Jurkat, Clone E6-1 (cell line): ENCODE measurements around the gene RPL3.
"Not testable (repeated sequence)": the region's sequence is repeated elsewhere in the genome, so short reads cannot be mapped to it uniquely, and the experiment has no call there.

Experiments
- DNase-seq: peaks from one replicate; pipeline ENCODE4 v3.0.0-alpha.2; 2011; ENCODE audit warnings: low read depth, low spot score
- H3K4me3 ChIP-seq: 2 replicates; pipeline ENCODE4 v1.5.1; 2011; ENCODE audit warnings: mild to moderate bottlenecking, low read length, control low read depth, moderate library complexity

The RPL3 gene

DNA sequence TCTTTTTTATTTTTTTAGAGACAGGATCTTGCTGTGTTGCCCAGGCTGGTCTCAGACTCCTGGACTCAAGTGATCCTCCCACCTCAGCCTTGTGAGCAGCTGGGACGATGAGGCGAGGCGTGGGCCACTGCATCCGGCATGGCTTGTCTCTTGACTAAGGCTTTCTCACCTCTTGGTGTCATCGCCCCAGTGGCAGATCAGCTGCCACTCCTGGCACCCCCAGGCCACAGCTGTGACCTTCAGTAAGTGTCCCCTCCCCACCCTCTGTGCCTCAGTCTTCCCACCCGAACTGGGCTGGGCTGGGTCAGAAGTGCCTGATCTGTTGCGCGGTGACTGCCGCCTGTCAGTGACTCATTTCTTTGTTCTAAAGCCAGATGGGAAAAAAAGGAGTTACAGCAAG is 33.9 kb upstream of the RPL3 start:
- no peak overlapping the region for H3K4me3 ChIP-seq
- no peak for DNase-seq

DNA sequence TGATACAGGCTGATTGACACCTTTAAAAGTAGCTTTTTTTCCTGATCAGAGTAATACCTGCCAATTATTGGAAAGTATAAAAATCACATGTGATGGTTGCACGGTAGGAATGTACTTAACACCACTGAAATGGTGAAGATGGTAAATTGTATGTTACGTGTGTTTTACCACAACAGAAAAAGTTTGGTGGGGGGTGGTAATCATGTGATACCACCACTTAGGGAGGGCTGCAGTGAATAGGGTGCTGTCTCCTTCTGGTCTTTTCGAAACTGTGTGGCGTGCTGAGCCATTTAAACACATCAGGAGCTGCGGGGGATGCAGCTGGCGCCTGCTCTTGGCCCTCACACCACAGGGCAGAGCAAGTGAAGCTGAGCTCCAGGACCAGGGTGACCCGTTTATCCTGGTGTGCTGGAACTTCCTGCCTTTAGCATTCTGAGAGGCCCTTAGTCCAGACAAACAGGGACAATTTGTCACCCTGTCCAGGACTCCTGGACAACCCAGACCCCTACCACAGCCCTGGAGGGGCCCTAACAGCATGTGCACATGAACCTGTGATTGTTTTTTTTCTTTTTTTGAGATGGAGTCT is 33.0 kb upstream of the RPL3 start:
- no peak for DNase-seq
- H3K4me3 ChIP-seq = no peak overlapping the region

DNA sequence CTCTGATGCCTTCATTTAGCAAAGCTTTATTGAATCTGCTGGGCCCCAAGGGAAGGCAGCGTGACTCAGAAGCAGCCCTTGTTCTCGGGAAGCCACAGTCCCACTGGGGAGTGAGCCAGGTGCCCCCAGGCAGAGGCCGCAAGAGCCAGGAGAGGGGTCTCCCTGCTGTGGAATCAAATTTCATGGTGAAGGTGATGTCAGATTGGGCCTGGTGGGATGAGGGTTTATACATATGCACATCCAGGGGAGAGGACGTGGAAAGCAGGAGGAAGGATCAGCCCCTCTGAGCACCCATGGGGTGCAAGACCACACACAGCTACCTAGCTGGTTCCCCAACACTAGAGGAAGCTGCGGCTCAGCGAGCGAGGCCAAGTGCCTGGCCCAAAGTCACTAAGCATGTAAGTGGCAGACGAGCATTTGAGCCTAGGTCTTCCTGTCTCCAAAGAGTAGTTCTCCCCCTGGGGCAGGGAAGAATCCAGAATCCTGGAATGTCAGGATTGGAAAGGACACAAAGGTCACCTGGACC is 32.3 kb upstream of the RPL3 start:
- no peak overlapping the region for H3K4me3 ChIP-seq
- DNase-seq = no peak

DNA sequence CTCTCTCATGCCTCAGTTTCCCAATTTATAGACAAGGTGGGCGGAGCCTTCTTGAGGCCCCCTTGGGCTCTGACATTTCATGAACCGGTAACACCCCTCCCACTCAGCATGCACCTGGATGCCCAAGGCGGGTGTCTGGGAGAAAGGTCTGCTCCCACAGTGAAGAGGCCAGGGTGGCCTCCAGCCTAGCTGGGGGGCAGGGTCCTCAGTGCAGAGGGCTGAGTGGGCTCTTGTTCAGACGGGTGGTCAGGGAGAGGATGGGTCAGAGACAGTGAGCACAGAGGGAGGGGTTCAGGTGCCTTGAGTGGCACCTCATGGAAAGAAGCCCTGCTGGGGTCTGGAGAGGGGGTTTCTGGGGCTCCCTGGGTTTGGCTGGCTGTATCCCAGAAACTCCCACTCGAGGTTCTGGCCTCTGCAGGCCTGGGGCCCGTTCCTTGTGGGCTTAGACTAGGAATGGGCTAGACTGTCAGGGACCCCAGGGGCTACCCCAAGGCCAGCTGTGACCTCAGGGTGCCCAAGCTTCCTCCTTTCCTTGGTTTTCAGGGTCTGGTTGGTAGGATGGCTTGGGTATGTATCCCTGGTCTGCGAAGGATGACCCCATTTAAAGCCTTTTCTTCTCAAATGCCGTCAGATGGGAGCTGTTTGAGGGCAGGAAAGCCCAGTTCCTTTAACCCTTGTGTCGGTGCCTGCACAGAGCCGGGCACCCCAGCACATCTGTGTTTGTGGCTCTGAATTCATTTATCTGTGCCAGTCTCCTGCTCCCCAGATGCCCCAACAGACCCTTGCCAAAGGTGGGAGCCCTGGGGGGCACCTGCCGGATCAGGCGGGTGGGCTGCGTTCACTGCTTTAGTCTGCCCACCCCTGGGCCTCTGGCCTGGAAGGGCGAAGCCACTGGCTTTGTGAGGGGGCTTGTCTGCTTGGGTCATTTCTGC is 31.6 kb upstream of the RPL3 start:
- H3K4me3 ChIP-seq = no peak overlapping the region

DNA sequence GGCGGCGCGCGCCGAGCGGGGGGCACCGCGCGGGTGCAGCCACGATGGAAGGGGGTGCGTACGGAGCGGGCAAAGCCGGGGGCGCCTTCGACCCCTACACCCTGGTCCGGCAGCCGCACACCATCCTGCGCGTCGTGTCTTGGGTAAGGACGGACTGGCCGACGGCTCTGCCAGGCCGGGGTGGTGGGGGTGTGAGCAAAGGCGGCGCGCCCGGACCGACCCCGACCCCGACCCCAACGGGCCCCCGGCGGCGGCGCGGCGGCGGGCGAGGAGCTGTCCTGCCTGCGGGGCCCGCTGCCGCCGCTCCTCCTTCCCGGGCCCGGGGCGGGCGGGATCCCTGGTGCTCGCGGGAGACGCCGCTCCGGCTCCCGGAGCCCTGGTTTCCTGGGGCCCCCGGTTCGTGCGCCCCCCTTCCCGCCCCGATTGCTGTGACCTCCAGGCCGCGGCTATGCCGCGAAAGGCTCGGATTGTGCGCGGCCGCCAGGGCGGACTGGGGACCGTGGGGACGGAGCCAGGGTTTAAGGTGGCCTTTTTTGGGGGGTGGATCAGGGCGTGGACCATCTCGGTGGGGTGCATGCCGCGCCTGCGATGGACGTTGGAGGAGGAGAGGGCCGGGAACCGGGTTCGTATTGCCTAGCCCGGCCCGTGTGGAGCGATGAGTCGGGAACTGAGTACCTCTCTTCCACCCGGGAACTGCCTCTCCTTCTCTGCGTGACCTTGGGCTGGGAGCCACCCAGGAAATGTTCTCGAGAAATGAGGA is 30.7 kb upstream of the RPL3 start, which contains the start of gene SYNGR1:
Gene SYNGR1, plus strand, starts transcription at position 25 of the 760 bp plus-strand sequence. Its CDS starts 20 bp downstream, at position 45.
- no peak for DNase-seq
- peak within 1 kb of the TSS; percentile 57 for H3K4me3 ChIP-seq

More for the DNA sequence above, 31.6 kb upstream of the RPL3 start:
- no peak for DNase-seq

DNA sequence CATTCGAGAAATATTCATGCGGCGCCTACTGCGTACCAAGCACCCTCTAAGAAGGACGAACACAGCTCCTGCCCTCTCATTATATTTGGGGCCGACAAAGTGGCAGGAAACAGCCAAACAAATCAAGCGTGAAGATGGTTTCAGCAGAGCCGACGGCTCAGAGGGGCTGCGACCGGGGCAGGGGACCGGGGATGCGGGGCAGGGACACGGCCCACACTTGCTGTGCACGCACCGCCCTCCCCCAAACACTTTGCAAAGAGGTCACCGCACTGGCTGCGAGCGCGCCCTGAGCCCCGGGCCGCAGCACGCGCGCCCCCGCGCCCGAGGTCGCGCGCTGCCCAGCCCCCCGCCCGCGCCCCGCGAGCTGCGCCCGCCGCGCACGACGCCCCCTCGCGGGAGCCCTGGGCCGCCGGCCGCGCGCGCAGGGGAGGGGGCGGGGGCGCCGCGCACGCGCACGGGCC is 30.1 kb upstream of the RPL3 start:
- H3K4me3 ChIP-seq = peak overlapping the region; percentile 57
- peak; percentile 6 for DNase-seq

DNA sequence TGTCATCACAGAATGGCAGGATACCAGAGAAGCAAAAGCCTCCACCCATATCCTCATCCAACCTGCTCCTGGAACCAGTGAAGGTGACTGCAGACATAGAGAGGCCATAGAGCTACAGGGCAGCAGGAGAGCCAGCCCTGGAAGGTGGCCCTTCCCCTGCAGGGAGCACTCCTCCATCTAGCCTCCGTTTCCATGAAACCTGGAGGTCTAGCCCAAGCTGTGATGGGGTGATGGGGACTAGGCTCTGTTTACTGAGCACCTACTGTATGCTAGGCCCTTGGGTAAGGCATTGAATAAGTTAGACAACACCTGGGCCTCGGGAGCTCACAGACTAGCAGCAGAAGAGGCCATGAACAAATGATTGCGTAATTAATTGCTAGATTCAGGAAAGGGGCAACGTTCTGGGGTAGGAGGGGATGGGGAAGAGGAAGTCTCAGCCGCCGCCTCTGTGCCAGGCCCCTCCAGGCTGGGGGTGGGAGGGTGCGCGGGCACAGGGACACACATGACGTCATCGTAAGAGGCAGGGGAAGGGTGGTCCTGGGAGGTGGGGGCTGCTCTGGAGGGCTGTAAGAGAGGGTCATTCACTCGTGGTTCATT is 29.6 kb upstream of the RPL3 start:
- DNase-seq = no peak

DNA sequence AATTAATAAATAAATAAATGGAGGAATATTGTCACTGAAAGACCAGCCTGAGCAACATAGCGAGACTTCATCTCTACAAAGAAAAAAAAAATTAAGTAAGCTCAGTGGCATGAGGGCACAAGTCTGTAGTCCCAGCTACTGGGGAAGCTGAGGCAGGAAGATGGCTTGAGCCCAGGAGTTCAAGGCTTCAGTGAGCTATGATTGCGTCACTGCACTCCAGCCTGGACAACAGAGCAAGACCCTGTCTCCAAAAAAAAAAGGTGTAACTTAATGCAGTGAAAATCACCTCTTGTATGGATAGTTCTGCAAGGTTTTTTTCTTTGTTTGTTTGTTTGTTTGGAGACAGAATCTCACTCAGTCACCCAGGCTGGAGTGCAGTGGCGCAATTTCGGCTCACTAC is 25.8 kb upstream of the RPL3 start:
- H3K4me3 ChIP-seq = no peak overlapping the region
- DNase-seq = no peak

More for the DNA sequence above, 29.6 kb upstream of the RPL3 start:
- peak overlapping the region; percentile 57 for H3K4me3 ChIP-seq

DNA sequence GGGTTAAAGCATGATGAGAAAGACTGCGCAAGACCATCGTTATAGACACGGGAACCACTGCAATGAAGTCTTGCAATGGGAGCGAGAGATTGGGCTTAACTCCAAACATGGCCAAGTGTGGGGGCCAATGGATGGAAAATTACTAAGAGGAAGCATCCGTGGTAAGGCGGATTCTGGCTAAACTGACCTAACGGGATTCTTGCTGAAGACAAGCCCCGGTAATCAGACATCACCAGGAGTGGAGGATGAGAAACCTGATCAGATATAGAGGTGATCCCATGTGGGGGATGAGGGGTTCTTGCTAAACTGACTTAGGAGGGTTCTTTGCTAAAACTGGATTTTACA is 24.6 kb upstream of the RPL3 start:
- no peak for DNase-seq
- H3K4me3 ChIP-seq = no peak overlapping the region

DNA sequence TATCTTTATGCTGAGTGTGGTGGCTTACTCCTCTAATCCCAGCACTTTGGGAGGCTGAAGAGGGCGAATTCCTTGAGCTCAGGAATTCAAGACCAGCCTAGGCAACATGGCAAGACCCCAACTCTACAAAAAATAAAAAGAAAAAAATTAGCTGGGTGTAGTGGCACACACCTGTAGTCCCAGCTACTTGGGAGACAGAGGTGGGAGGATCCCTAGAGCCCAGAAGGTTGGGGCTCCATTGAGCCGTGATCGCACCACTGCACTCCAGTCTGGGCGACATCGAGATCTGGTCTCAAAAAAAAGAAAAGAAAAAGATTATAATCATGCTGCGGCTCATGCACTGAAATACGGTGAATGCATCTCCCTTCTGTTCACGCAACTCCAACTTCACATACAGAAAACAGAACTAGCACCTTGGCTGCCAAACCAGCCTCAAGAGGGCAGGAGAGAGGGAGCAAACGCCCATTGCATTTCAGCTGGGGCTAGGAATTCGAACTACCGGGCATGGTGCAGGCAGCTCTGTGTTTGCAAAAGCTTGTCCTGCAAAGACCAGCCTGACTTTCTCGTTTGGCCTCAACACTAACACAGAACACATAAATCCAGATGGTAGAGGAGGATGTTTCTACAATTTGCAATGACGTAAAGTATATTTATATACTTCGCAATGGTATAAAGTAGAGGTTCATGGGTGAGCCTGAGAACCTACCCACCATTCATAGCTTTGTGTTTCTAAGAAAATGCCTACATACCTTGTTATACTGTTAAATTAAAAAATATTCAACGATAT is 24.0 kb upstream of the RPL3 start:
- no peak overlapping the region for H3K4me3 ChIP-seq
- peak; percentile 41 for DNase-seq

DNA sequence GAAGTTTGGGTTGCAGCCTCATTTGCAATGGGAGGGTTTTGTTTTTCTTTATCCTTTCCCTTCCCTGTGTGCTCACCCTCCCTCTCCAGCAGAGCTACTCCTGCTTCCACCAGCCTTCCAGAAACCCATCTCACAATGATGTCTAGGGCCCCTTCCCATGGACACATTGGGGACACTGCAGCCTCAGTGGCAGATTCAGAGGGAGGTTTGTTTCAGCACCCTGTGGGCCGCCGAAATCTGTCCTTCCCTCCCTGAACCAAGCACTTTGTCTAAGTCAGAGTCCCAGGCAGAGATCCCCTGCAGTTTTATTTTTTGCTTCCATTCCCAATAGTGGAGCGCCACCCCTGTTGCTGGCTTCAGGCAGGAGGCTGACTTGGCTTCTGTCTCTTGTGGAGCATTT is 21.8 kb upstream of the RPL3 start:
- DNase-seq = no peak
- H3K4me3 ChIP-seq = no peak overlapping the region

DNA sequence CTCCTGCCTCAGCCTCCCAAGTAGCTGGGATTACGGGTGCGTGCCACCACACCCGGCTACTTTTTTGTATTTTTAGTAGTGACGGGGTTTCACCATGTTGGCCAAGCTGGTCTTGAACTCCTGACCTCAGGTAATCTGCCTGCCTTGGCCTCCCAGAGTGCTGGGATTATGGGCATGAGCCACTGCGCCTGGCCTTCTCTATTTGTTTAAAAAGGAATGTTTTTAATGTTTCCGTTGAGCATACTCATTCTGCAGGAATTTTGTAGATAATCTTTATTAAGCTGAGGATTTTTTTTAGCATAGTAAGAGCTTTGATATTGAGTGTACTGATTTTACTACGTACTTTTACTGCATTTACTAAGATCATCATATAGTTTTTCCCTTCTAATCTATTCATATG is 20.4 kb upstream of the RPL3 start:
- not testable (repeated sequence) for H3K4me3 ChIP-seq, DNase-seq

DNA sequence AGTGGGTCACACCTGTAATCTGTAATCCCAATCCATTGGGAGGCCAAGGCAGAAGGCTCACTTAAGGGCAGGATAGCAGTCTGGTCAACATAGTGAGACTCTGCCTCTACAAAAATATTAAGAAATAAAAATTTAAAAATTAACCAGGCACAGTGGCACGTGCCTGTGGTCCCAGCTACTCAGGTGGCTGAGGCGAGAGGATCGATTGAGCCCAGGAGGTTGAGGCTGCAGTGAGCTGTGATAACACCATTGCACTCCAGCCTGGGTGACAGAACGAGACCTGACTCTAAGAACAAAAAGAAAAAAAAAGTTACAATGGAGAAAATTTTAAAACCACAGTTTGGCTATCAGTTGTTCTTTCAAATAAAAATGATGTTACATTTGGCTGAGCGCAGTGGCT is 17.0 kb upstream of the RPL3 start:
- H3K4me3 ChIP-seq = no peak overlapping the region
- no peak for DNase-seq

DNA sequence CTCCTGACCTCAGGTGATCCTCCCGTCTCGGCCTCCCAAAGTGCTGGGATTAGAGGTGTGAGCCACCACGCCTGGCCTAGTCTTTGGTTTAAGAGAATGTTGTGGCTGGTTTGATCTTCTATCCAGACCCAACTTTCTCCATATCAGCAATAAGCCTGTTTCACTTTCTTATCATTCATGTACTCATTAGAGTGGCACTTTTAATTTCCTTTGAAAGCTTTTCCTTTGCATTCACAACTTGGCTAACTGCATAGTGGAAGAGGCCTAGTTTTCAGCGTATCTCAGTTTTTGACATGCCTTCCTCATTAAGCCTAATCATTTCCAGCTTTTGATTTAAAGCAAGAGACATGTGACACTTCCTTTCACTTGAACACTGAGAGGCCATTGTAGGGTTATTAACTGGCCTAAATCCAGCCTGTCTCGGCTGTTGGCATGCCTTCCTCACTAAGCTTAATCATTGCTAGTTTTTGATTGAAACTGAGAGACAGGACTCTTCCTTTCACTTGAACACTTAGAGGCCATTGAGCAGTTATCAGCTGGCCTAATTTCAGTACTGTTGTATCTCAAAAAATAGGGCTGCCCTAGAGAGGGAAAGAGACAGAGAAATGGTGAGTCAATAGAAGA is 13.1 kb upstream of the RPL3 start:
- H3K4me3 ChIP-seq = no peak overlapping the region
- DNase-seq = no peak

DNA sequence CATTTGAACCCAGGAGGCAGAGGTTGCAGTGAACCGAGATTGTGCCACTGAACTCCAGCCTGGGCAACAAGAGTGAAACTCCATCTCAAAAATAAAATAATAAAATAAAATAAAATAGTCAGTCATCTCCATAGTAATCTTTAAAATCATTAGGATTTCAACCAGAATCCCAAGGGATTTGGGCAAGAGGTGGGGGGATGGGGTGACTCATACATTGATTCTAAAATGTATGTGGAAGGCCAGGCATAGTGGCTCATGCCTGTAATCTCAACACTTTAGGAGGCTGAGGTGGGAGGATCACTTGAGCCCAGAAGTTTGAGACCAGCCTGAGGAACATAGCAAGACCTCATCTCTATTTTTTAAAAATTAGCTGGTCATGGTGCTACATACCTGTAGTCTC is 11.1 kb upstream of the RPL3 start:
- DNase-seq, H3K4me3 ChIP-seq: not testable (repeated sequence)

DNA sequence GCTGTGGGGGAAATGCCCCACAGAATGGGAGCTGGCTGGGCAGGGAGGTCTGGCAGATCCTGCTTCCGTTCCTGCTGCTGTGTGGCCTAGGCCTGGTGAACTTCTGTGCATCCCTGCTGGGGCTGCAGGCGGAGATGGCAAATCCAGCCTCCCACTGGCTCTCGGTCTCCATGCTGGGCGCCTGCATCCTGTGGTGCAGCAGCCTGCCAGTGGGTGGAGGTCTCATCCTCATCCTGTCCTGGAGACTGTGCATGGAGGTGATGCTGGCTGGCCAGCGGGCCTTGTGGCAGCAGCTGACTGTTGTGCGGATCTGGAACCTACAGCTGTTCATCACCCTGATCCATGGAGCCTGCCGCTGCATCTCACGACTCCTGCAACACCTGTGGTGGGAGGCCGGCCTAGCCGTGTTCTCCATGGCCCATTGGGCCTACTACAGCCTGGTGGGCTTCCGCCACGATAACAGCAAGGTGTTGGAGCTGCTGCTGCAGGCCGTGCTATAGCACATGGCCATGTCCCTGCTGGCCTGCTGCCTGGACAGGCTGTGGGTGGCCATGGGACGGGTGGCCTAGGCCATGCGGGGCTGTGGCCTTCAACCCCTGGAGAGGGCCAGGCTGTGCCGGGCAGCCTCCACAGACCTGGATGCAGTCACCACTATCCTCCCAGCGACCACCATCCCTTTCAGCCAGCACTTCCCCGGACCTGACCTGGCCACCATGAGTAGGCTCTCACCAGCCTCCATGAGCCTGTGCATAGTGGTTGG is 8.8 kb upstream of the RPL3 start:
- H3K4me3 ChIP-seq = no peak overlapping the region

DNA sequence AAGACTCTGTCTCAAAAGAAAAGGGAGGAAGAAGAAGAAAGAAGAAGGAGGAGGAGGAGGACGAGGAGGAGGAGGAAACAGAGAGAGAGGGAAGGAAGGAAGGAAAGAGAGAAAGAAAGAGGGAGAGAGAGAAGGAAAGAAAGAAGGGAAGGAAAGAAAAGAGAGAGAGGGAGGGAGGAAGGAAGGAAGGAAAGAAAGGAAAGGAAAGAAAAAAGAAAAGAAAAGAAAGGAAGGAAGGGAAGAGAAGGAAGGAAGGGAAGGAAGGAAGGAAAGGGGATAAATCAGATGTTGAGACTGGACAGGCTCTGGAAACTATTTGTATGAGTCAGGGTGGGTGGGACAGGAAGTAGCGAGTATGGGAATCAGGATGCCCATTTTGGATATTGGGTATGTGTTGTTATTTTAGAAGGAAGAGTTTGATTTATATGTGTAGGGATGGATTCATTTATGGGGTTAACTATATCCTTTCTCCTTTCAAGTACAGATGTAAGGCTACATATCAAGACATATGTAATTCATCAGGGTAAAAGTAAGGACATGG is 6.0 kb upstream of the RPL3 start:
- no peak overlapping the region for H3K4me3 ChIP-seq
- no peak for DNase-seq

More for the DNA sequence above, 8.8 kb upstream of the RPL3 start:
- no peak for DNase-seq
